Ecto neural progenitor cell (in vitro differentiated cells): ENCODE measurements around the gene VNN1.
"Not testable (repeated sequence)": the region's sequence is repeated elsewhere in the genome, so short reads cannot be mapped to it uniquely, and the experiment has no call there.

ENCODE experiments used
- DNase-seq: peaks from one replicate; pipeline ENCODE4 v3.0.0-alpha.2; 2018; ENCODE audit warnings: low spot score

VNN1 gene

DNA sequence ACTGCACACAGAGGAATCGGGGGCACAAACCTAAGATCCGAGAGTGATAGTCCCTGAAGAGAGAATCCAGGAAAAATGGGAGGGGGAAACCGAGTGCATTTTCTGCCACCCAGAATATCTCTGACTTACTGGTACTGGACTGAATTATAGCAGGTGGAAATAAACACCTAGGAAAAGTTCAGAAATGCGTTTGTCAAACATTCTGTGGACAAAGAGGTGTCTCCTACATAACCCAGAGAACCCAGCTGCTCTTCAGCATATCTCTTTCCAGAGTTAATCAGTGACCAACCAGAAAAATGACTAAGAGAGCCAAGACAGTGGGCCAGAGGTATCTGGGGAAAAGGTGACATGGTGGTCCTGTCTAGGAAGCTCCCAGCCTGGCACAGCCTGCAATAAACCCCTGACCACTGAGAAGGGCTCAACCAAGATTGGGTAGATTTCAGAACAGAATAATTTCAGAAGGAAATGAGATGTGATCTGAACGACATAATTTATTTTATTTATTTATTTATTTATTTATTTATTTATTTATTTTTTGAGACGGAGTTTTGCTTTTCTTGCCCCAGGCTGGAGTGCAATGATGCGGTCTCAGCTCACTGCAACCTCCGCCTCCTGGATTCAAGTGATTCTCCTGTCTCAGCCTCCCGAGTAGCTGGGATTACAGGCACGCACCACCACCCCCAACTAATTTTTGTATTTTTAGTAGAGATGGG is 6.0 kb upstream of the VNN1 start:
- DNase-seq = no peak

GRCh38 chr6:132715881-132716637 is 2.2 kb upstream of the VNN1 start:
- DNase-seq = no peak

GRCh38 chr6:132715204-132715603 is 1.3 kb upstream of the VNN1 start:
- peak; percentile 69 for DNase-seq

DNA sequence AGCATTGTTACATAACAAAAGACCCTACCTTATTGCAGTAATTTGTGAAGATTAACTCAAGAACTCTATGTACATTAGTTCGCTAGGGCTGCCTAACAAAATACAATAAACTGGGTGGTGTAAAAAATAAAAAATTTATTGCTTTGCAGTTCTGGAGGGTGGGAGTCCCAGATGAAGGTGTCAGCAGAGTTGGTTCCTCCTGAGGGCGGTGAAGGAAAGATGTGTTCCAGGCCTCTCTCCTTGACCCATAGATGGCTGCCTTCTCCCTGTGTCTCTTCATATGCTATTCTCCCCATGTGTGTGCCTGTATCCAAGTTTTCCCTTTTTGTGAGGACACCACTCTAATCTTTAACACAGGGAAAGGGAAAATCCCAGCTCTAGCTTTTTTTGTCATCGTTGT is 305 bp upstream of the VNN1 start:
- no peak for DNase-seq

DNA sequence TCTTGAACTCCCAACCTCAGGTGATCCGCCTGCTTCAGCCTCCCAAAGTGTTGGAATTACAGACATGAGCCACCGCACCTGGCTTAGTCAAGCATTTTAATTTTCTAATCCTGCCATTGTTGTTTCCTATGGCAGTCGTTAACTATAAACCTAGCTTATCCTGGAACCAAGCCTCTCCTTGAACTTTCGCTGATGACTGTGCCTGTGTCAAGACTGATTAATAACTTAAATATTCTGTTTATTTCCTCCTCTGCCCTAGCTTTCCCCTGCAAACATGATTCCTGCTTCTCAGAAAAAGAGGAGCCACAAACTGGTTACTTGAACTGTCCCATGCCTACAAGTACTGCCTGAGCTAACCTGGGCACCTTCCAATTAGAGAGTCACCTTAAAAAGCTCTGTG is 1.5 kb downstream of the VNN1 start:
- DNase-seq = no peak

DNA sequence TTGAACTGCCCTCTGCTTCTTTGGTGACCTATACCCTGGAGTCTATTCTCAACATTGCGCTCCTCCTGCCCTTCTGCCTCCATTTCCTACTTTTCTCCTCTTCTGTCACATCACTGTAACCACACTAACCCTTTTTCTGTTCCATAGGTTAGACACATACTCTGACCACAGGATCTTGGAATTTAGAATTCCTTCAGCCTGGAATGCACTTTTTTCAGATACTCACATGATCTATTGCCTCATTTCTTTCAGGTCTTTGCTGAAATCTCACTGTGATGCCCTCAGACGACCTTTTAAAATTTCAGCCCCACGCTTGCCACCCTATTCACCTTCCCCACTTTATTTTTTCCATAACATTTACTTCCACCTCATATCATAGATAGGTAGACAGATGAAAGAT is 5.1 kb downstream of the VNN1 start:
- DNase-seq = no peak

GRCh38 chr6:132708002-132708401 is 5.9 kb downstream of the VNN1 start:
- no peak for DNase-seq

DNA sequence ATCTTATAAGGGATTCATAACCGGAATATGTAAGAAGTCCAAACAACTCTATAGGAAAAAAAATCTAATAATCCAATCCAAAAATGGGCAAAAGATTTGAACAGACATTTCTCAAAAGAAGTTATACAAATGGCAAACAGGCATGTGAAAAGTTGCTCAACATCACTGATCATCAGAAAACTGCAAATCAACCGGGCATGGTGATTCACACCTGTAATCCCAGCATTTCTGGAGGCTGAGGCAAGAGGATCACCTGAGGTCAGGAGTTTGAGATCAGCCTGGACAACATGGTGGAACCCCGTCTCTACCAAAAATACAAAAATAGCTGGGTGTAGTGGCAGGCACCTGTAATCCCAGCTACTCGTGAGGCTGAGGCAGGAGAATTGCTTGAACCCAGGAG is 7.1 kb downstream of the VNN1 start:
- DNase-seq = not testable (repeated sequence)

DNA sequence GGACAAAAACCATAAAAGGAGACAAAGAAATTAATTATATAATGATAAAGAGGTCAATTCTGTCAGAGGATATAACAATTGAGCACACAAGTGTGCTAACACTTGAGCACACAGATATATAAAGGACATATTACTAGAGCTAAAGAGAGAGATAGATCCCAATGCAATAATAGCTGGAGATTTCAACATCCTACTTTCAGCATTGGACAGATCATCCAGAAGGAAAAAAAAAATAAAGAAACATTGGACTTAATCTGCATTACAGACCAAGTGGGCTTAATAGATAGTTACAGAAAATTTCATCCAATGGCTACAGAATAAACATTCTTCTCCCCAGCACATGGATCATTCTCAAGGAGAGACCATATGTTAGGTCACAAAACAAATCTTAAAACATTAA is 9.9 kb downstream of the VNN1 start:
- DNase-seq = no peak

DNA sequence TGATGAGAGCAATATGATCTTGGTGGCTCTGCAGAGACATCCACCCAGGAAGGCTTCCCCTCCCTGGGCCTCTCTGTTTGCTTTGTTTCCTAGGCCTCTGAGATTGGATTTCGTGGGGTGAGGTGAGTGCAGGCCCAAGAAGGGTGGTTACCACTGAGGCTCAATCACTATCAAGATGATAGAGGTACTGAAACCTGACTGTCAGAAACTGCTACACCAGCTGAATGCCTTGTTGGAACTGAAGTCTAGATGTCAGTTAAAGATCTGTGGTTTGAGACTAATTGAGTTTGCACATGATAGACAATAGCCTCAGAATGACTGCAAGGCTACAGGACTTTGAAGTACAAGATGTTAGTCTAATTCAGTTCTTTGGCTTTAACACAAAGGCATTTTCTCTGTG is 15.2 kb downstream of the VNN1 start:
- no peak for DNase-seq

GRCh38 chr6:132695773-132696172 is 18.1 kb downstream of the VNN1 start:
- DNase-seq = no peak

DNA sequence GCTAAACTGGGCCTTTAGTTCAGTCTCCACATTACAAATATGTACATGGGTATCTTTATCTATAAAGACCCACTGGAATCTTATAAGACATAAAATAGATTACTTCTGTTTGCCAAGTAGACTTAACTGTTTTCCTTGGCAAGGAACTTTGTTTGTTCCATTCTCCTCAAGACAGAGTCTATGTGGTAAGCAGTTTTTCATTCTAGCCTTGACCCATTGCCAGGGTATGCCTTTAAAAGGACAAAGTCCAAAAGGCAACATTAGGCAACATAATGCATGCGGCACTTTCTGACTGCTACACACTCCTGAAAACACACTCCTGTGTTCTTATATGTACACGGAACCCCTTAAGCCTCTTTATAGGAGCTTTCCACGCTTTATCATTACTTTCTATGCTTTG is 20.4 kb downstream of the VNN1 start:
- DNase-seq = no peak

GRCh38 chr6:132690678-132691077 is 23.2 kb downstream of the VNN1 start:
- no peak for DNase-seq

- DNase-seq = no peak
Observed at GRCh38 chr6:132687306-132687705, 26.5 kb downstream of the VNN1 start.

DNA sequence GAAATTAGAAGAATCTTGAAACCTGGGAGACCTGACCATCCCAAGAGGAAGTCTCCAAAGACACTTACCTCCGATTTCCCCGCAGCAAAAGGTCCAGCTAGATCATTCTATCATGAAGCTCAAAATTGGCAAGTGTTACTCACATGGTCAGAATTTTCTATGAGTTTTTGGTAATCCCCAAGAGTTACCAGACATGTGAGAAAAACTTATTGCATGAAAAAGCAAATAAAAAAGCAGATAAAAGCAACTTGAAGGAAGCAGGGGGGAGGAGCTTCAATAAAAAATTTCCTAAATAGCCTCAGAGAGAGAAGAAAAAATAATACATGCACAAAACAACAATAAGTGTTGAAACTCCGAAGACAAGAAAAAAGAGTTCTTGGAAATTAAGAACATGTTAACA is 27.3 kb downstream of the VNN1 start:
- DNase-seq = no peak

GRCh38 chr6:132685009-132685408 is 28.8 kb downstream of the VNN1 start:
- DNase-seq = no peak

- DNase-seq = no peak
Observed at GRCh38 chr6:132684272-132684671, 29.6 kb downstream of the VNN1 start.

GRCh38 chr6:132683543-132683942 is 30.3 kb downstream of the VNN1 start:
- no peak for DNase-seq

DNA sequence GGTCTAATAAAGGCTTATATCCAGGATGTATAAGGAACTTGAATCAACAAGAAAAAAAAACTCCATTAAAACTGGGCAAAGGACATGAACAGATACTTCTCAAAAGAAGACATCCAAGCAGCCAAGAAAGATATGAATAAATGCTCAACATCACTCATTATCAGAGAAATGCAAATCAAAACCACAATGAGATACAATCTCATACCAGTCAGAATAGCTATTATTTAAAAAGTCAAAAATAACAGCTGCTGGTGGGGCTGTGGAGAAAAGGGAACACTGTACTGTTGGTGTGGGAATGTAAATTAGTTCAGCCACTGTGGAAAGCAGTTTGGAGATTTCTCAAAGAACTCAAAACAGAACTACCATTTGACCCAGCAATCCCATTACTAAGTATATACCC is 34.8 kb downstream of the VNN1 start:
- not testable (repeated sequence) for DNase-seq

DNA sequence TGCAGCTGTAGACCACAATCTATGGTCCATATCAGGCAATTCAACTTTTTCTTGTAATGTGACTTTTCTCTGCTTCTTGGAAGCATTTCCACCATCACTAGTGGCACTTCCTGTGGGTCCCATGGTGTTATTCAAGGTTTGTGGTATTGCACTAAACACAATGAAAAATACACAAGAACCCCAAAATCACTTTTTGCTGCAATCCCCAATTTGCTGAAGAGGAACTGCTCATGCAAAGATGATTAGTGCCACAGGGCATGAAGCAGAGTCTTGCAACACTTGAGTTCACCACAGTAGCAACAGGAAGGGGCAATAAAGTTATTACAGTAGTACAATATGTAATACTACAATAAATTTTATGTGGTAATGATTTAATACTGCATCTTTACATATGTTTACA is 38.1 kb downstream of the VNN1 start:
- no peak for DNase-seq

- no peak for DNase-seq
Observed at GRCh38 chr6:132675002-132675401, 38.9 kb downstream of the VNN1 start.

DNA sequence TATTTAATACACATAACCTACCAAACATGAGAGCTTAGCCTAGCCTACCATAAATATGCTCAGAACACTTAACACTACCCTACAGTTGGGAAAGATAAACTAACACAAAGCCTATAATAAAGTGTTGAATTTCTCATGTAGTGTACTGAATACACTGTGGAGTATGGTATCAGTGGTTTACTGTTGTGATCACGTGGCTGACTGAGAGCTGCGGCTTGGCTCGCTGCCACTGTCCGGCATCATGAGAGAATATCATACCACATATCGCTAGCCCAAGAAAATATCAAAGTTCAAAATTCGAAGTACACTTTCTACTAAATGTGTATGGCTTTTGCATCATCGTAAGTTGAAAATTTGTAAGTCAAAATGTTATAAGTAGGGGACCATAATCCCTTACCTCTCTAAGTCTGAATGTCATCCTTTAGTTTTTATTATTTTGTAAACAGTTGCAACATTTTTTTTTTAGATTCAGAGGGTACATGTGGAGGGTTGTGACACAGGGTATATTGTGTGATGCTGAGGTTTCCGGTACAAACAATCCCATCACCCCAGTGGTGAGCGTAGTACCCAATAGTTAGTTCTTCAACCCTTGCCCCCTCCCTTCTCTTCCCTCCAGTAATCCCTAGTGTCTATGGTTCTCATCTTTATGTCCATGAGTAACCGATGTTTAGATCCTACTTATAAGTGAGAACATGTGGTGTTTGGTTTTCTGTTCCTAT is 40.3 kb downstream of the VNN1 start:
- DNase-seq = no peak

- DNase-seq = no peak
Observed at GRCh38 chr6:132671295-132671694, 42.6 kb downstream of the VNN1 start.
